CD4-positive, alpha-beta T cell treated with Interferon gamma for 1 hour (primary cell): ENCODE measurements around the gene RAB25.
"Not testable (repeated sequence)": the region's sequence is repeated elsewhere in the genome, so short reads cannot be mapped to it uniquely, and the experiment has no call there.

Experiments used
- DNase-seq: peaks from one replicate; pipeline ENCODE4 v3.0.0-alpha.2; 2020

The RAB25 gene

GRCh38 chr1:156060937-156061636 lies at the start of gene RAB25:
Gene RAB25 (plus strand): TSS chr1:156061160. CDS start chr1:156061401, 241 bp downstream.
- DNase-seq, result no peak

- DNase-seq, result no peak
Observed at GRCh38 chr1:156012051-156012817, 48.7 kb upstream of the RAB25 start.

GRCh38 chr1:156014829-156015228 lies 46.1 kb upstream of the RAB25 start:
- DNase-seq, result no peak

- no peak for DNase-seq
Observed at GRCh38 chr1:156019946-156020292, 41.0 kb upstream of the RAB25 start.

- DNase-seq, result peak; percentile 84
Observed at GRCh38 chr1:156020293-156021092, 40.5 kb upstream of the RAB25 start, which contains the start of gene SSR2. Gene SSR2 (minus strand): TSS chr1:156020951. CDS start chr1:156020167, 784 bp downstream.

- no peak for DNase-seq
Observed at GRCh38 chr1:156021093-156021428, 39.9 kb upstream of the RAB25 start.

GRCh38 chr1:156021954-156022353 lies 39.0 kb upstream of the RAB25 start:
- no peak for DNase-seq

GRCh38 chr1:156024801-156025200 lies 36.2 kb upstream of the RAB25 start:
- DNase-seq, result no peak

- no peak for DNase-seq
Observed at GRCh38 chr1:156025876-156026275, 35.1 kb upstream of the RAB25 start.

- no peak for DNase-seq
Observed at GRCh38 chr1:156026588-156026987, 34.4 kb upstream of the RAB25 start.

- DNase-seq, result no peak
Observed at GRCh38 chr1:156033011-156033410, 27.9 kb upstream of the RAB25 start.

- not testable (repeated sequence) for DNase-seq
Observed at GRCh38 chr1:156034991-156035390, 26.0 kb upstream of the RAB25 start.

- no peak for DNase-seq
Observed at GRCh38 chr1:156042828-156043227, 18.1 kb upstream of the RAB25 start.

- no peak for DNase-seq
Observed at GRCh38 chr1:156045076-156045475, 15.9 kb upstream of the RAB25 start.

GRCh38 chr1:156048663-156049258 lies 12.2 kb upstream of the RAB25 start:
- DNase-seq, result no peak

GRCh38 chr1:156050376-156050775 lies 10.6 kb upstream of the RAB25 start:
- DNase-seq, result no peak

- DNase-seq, result no peak
Observed at GRCh38 chr1:156051011-156051725, 9.8 kb upstream of the RAB25 start.

GRCh38 chr1:156052862-156053767 lies 7.8 kb upstream of the RAB25 start:
- DNase-seq, result peak; percentile 69

GRCh38 chr1:156053768-156054499 lies 7.0 kb upstream of the RAB25 start, which contains the start of gene UBQLN4:
Gene UBQLN4 (minus strand): TSS chr1:156053798. CDS start chr1:156053701, 97 bp downstream.
- peak; percentile 86 for DNase-seq

- peak; percentile 92 for DNase-seq
Observed at GRCh38 chr1:156054500-156055280, 6.3 kb upstream of the RAB25 start, which contains the start of gene LAMTOR2. Gene LAMTOR2 (plus strand): TSS chr1:156054782. CDS start chr1:156054890, 108 bp downstream.
